T-helper 22 cell (primary cell): ENCODE results near the gene ABLIM2.

Experiments used
- DNase-seq: peaks from one replicate; pipeline ENCODE4 v3.0.0-alpha.2; 2020; ENCODE audit warnings: low read depth

The ABLIM2 gene

GRCh38 chr4:8103421-8104390, 54.9 kb downstream of the ABLIM2 start:
- DNase-seq, result no peak

GRCh38 chr4:8102831-8103230, 55.8 kb downstream of the ABLIM2 start:
- no peak for DNase-seq

GRCh38 chr4:8102076-8102355, 56.6 kb downstream of the ABLIM2 start:
- DNase-seq, result no peak

- DNase-seq, result no peak
Observed at GRCh38 chr4:8101213-8102075, 57.2 kb downstream of the ABLIM2 start.

GRCh38 chr4:8099981-8100464, 58.6 kb downstream of the ABLIM2 start:
- no peak for DNase-seq

GRCh38 chr4:8098506-8098905, 60.1 kb downstream of the ABLIM2 start:
- DNase-seq, result no peak

GRCh38 chr4:8097721-8098345, 60.8 kb downstream of the ABLIM2 start:
- no peak for DNase-seq

- no peak for DNase-seq
Observed at GRCh38 chr4:8097141-8097541, 61.5 kb downstream of the ABLIM2 start.

GRCh38 chr4:8096690-8097061, 61.9 kb downstream of the ABLIM2 start:
- DNase-seq, result no peak

GRCh38 chr4:8095956-8096689, 62.5 kb downstream of the ABLIM2 start:
- no peak for DNase-seq

GRCh38 chr4:8093587-8094274, 64.9 kb downstream of the ABLIM2 start:
- DNase-seq, result no peak

- no peak for DNase-seq
Observed at GRCh38 chr4:8092282-8092681, 66.3 kb downstream of the ABLIM2 start.

GRCh38 chr4:8090744-8091301, 67.8 kb downstream of the ABLIM2 start:
- no peak for DNase-seq

- no peak for DNase-seq
Observed at GRCh38 chr4:8090312-8090711, 68.3 kb downstream of the ABLIM2 start.

GRCh38 chr4:8089862-8090261, 68.8 kb downstream of the ABLIM2 start:
- DNase-seq, result no peak

GRCh38 chr4:8088966-8089491, 69.6 kb downstream of the ABLIM2 start:
- DNase-seq, result no peak

- no peak for DNase-seq
Observed at GRCh38 chr4:8087921-8088495, 70.6 kb downstream of the ABLIM2 start.

GRCh38 chr4:8086783-8087445, 71.7 kb downstream of the ABLIM2 start:
- DNase-seq, result no peak

- DNase-seq, result no peak
Observed at GRCh38 chr4:8085491-8086117, 73.0 kb downstream of the ABLIM2 start.
